Esophagus squamous epithelium (tissue), 5 donors: ENCODE results near the gene RNU6-9. TPM values are rescaled to one million over a fixed set of nuclear protein-coding genes. Genes with fewer than 3 reads are reported as not detected.

Source experiments
- DNase-seq: peaks from one replicate; lab custom pipeline; 2025; lab: John Stamatoyannopoulos, UW
- H3K27ac ChIP-seq, 4 donors: fragments of 200-600 bp; sonication (generic); one replicate each; pipeline ENCODE4 v1.5.1; 2016 to 2019; ENCODE audit warnings: mild to moderate bottlenecking in 1 of 4
- H3K27me3 ChIP-seq, 4 donors: fragments of 200-600 bp; sonication (generic); 1 replicate in 3 of 4; 2 replicates in 1 of 4; pipeline versions ENCODE4 v1.5.1 to v1.6.0; 2017 to 2021; ENCODE audit warnings: antibody characterized with exemption in 1 of 4
- H3K36me3 ChIP-seq, 3 donors: fragments of 200-600 bp; sonication (generic); one replicate each; pipeline ENCODE4 v1.5.1; 2016 to 2019
- H3K4me1 ChIP-seq, 3 donors: fragments of 200-600 bp; sonication (generic); one replicate each; pipeline ENCODE4 v1.5.1; 2017 to 2019
- H3K4me3 ChIP-seq, 4 donors: fragments of 200-600 bp; sonication (generic); 1 replicate in 3 of 4; 2 replicates in 1 of 4; pipeline ENCODE4 v1.5.1; 2016 to 2019; ENCODE audit warnings: mild to moderate bottlenecking in 2 of 4, moderate library complexity in 1 of 4
- H3K9me3 ChIP-seq, 3 donors: fragments of 200-600 bp; sonication (generic); one replicate each; pipeline ENCODE4 v1.5.1; 2016 to 2019
- CTCF ChIP-seq, 6 experiments: fragments of 450-650 bp in 4 of 6; fragments of 200-600 bp in 2 of 6; sonication (generic) in 2 of 6; IDR thresholded peaks; one replicate each; pipeline ENCODE4 v1.5.1; 2016 to 2019; ENCODE audit warnings: antibody characterized with exemption in 6 of 6, mild to moderate bottlenecking in 4 of 6, moderate library complexity in 4 of 6
- POLR2A ChIP-seq, 4 donors: fragments of 450-650 bp; IDR thresholded peaks; one replicate each; pipeline ENCODE4 v1.6.1; 2017; ENCODE audit warnings: antibody characterized with exemption in 4 of 4, mild to moderate bottlenecking in 4 of 4, moderate library complexity in 3 of 4
- WGBS, 2 donors: methylation state at CpG; one replicate each; pipeline ENCODE4 v1.1.5; 2018; 5-methylcytosine and 5-hydroxymethylcytosine counted together
- intact Hi-C: fragments of 100-400 bp; cut with DNase I; formaldehyde crosslinking; loops from one replicate; pipeline ENCODE4 v1.15.0; 2022
- total RNA-seq, 4 donors: library from RNA; depleted of rRNA; stranded (reverse); fragments of >200 nt; gene quantifications; one replicate each; pipeline ENCODE4 v1.1.0, GENCODE V29; 2016
- donor health status: DM: yes; HTN: yes; CAD: no.

The RNU6-9 gene
- not detected for total RNA-seq

- peak; percentile 70 for DNase-seq
- H3K27ac ChIP-seq, result peak within 1 kb of the TSS; percentile 87 to 97 (median 94)
- H3K4me1 ChIP-seq, result peaks cover 8 to 28% (median 9%) of the 10 kb centered on the region in 3 donors
- no peaks in the 10 kb centered on the region for H3K9me3 ChIP-seq
- peaks cover 8 to 47% (median 18%) of the 10 kb centered on the region in 3 donors for H3K36me3 ChIP-seq
- no peaks in the 10 kb centered on the region for H3K27me3 ChIP-seq
- WGBS, 2 donors, result 1% methylated on average over 14 to 20 of the region's 69 CpGs
- intact Hi-C loops, result no loop called here
- H3K4me3 ChIP-seq, result peak within 1 kb of the TSS; percentile 70 to 95 (median 86)
- peak in 3 of 4 donors; percentile 44 to 73 (median 61) for TF ChIP-seq POLR2A (IDR thresholded peaks at IDR 0.05)
- TF ChIP-seq CTCF (IDR thresholded peaks at IDR 0.05), result peak in 1 of 6 experiments; percentile 20
These were observed at the start of gene RNU6-9, which contains the start of gene MED16 for GRCh38 chr19:892894-893689. RNU6-9 (plus strand) TSS chr19:893484. MED16 (minus strand) TSS chr19:893187; CDS start chr19:891131, 2,056 bp downstream.

- peaks cover 0 to 97% (median 9%) of the 10 kb centered on the region in 4 donors for H3K27me3 ChIP-seq
- 10 to 37% methylated on average over 13 to 21 of the region's 70 CpGs for WGBS, 2 donors
- peaks cover 11 to 35% (median 16%) of the 10 kb centered on the region in 3 donors for H3K4me1 ChIP-seq
- no peaks in the 10 kb centered on the region for H3K36me3 ChIP-seq
- peak overlapping the region in 2 of 4 donors; percentile 29 to 51 for H3K4me3 ChIP-seq
- no peak overlapping the region for H3K27ac ChIP-seq
- H3K9me3 ChIP-seq, result no peaks in the 10 kb centered on the region
- no peak for TF ChIP-seq POLR2A (IDR thresholded peaks at IDR 0.05)
- TF ChIP-seq CTCF (IDR thresholded peaks at IDR 0.05), result no peak
- no peak for DNase-seq
- intact Hi-C loops, result no loop called here
These were observed 49.3 kb upstream of the RNU6-9 start for GRCh38 chr19:843836-844545.

GRCh38 chr19:844546-844971 lies 48.7 kb upstream of the RNU6-9 start:
- intact Hi-C loops, result no loop called here

GRCh38 chr19:845707-846521 lies 47.4 kb upstream of the RNU6-9 start:
- intact Hi-C loops, result no loop called here
- 36 to 48% methylated on average over 18 to 27 of the region's 37 CpGs for WGBS, 2 donors
- H3K27me3 ChIP-seq, result peaks cover 0 to 95% (median 9%) of the 10 kb centered on the region in 4 donors
- DNase-seq, result no peak
- H3K36me3 ChIP-seq, result no peaks in the 10 kb centered on the region
- peaks cover 16 to 39% (median 23%) of the 10 kb centered on the region in 3 donors for H3K4me1 ChIP-seq
- no peak overlapping the region for H3K27ac ChIP-seq
- H3K4me3 ChIP-seq, result no peak overlapping the region
- no peaks in the 10 kb centered on the region for H3K9me3 ChIP-seq
- TF ChIP-seq CTCF (IDR thresholded peaks at IDR 0.05) (no peak), POLR2A (IDR thresholded peaks at IDR 0.05) (no peak)

More at GRCh38 chr19:844546-844971, 48.7 kb upstream of the RNU6-9 start:
- peaks cover 11 to 29% (median 16%) of the 10 kb centered on the region in 3 donors for H3K4me1 ChIP-seq
- no peak overlapping the region for H3K4me3 ChIP-seq
- H3K9me3 ChIP-seq, result no peaks in the 10 kb centered on the region
- WGBS, 2 donors, result 31 to 38% methylated on average over 4 to 6 of the region's 11 CpGs
- peaks cover 0 to 96% (median 9%) of the 10 kb centered on the region in 4 donors for H3K27me3 ChIP-seq
- H3K36me3 ChIP-seq, result no peaks in the 10 kb centered on the region
- no peak for DNase-seq
- TF ChIP-seq CTCF (IDR thresholded peaks at IDR 0.05), result no peak
- no peak for TF ChIP-seq POLR2A (IDR thresholded peaks at IDR 0.05)
- no peak overlapping the region for H3K27ac ChIP-seq
